ENCODE data around the gene AKAP13. TPM values are rescaled to one million over a fixed set of nuclear protein-coding genes. Genes with fewer than 3 reads are reported as not detected.

AKAP13 gene
- polyA plus RNA-seq, 2 donors, result 27.6 to 35.7 TPM

DNA sequence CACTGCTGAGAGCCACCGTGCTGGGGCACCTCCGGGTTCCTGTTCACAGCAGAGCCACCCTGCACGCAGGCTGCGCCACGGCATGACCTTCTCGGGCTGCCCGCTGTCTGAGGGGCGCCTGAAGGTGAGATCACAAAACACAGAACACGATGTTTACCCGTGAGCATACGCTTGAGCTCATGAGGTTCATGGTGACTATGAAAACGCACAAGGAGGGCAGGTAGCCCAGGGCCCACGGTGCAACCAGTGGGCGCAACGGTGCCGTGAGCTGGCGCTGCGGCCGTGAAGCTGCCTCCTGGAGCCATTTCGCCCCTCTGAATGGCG lies 378.2 kb downstream of the AKAP13 start:
- Histone ChIP-seq H3K4me1 (ENCODE audit: control insufficient read depth in 2 of 2, insufficient read depth in 2 of 2, low read length in 1 of 2) (peaks cover 4 to 7% of the 10 kb centered on the region in 2 donors), H3K4me3 (ENCODE audit: low read depth in 1 of 2, low read length in 2 of 2) (no peak overlapping the region), H3K9me3 (ENCODE audit: control insufficient read depth in 2 of 2, insufficient read depth in 1 of 2, low read depth in 1 of 2, low read length in 1 of 2) (no peaks in the 10 kb centered on the region), H3K27me3 (ENCODE audit: control insufficient read depth in 1 of 2, insufficient read depth in 2 of 2, low read length in 2 of 2) (no peaks in the 10 kb centered on the region), H3K27ac (ENCODE audit: low read depth in 2 of 2, low read length in 1 of 2) (no peak overlapping the region), H3K36me3 (ENCODE audit: control insufficient read depth in 2 of 2, insufficient read depth in 2 of 2, low read length in 1 of 2) (peaks cover 0 to 17% of the 10 kb centered on the region in 2 donors)
- 96 to 98% methylated on average over 21 of the region's 21 CpGs for WGBS, 2 donors

DNA sequence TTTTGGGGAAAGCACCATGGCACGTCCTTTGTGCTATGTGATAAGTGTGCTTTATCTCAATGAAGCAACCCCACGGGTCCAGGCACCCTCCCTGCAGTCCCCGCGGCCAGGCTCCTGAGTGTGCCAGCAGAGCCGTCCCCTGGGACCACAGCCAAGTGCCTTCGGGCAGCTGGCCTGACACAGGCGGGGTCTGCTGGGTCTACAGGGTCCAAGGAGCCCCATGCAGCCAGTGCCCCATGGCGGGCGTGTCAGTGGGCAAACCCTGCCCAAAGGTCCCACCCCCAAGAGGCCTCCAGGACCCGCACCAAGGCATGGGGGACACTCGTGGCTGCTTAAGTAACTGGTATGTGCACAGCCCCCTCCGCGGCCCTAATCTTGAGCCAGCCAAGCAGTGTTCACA lies 379.0 kb downstream of the AKAP13 start:
- peaks cover 6 to 10% of the 10 kb centered on the region in 2 donors for H3K4me1 ChIP-seq (ENCODE audit: control insufficient read depth in 2 of 2, insufficient read depth in 2 of 2, low read length in 1 of 2)
- H3K27me3 ChIP-seq (ENCODE audit: control insufficient read depth in 1 of 2, insufficient read depth in 2 of 2, low read length in 2 of 2), result no peaks in the 10 kb centered on the region
- H3K27ac ChIP-seq (ENCODE audit: low read depth in 2 of 2, low read length in 1 of 2), result no peak overlapping the region
- H3K4me3 ChIP-seq (ENCODE audit: low read depth in 1 of 2, low read length in 2 of 2), result no peak overlapping the region
- WGBS, 2 donors, result 76 to 81% methylated on average over 13 of the region's 13 CpGs
- no peaks in the 10 kb centered on the region for H3K9me3 ChIP-seq (ENCODE audit: control insufficient read depth in 2 of 2, insufficient read depth in 1 of 2, low read depth in 1 of 2, low read length in 1 of 2)
- peaks cover 0 to 22% of the 10 kb centered on the region in 2 donors for H3K36me3 ChIP-seq (ENCODE audit: control insufficient read depth in 2 of 2, insufficient read depth in 2 of 2, low read length in 1 of 2)

DNA sequence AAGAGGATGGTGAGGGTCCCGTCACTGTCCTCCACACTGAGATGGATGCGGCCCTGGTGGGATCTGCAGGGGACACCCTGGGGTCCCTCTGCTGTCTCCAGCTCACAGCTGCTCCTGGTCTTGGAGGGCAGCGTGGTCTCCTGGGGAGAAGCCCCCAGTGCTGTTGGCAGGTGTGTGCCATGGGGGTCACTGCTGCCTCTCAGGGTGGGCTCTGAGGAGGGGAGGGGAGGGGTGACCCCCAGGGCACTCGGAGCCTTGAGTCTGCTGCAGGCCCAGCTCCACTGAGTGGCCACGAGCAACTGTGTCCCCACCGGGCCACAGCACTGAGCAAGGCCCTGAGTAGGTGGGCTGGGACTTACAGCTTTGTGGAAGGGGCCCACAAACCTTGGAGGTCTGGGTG lies 379.6 kb downstream of the AKAP13 start:
- no peaks in the 10 kb centered on the region for H3K9me3 ChIP-seq (ENCODE audit: control insufficient read depth in 2 of 2, insufficient read depth in 1 of 2, low read depth in 1 of 2, low read length in 1 of 2)
- H3K36me3 ChIP-seq (ENCODE audit: control insufficient read depth in 2 of 2, insufficient read depth in 2 of 2, low read length in 1 of 2), result peaks cover 0 to 22% of the 10 kb centered on the region in 2 donors
- no peaks in the 10 kb centered on the region for H3K27me3 ChIP-seq (ENCODE audit: control insufficient read depth in 1 of 2, insufficient read depth in 2 of 2, low read length in 2 of 2)
- WGBS, 2 donors, result 91 to 93% methylated on average over 6 of the region's 6 CpGs
- H3K4me1 ChIP-seq (ENCODE audit: control insufficient read depth in 2 of 2, insufficient read depth in 2 of 2, low read length in 1 of 2), result peaks cover 6 to 10% of the 10 kb centered on the region in 2 donors
- no peak overlapping the region for H3K27ac ChIP-seq (ENCODE audit: low read depth in 2 of 2, low read length in 1 of 2)
- no peak overlapping the region for H3K4me3 ChIP-seq (ENCODE audit: low read depth in 1 of 2, low read length in 2 of 2)

DNA sequence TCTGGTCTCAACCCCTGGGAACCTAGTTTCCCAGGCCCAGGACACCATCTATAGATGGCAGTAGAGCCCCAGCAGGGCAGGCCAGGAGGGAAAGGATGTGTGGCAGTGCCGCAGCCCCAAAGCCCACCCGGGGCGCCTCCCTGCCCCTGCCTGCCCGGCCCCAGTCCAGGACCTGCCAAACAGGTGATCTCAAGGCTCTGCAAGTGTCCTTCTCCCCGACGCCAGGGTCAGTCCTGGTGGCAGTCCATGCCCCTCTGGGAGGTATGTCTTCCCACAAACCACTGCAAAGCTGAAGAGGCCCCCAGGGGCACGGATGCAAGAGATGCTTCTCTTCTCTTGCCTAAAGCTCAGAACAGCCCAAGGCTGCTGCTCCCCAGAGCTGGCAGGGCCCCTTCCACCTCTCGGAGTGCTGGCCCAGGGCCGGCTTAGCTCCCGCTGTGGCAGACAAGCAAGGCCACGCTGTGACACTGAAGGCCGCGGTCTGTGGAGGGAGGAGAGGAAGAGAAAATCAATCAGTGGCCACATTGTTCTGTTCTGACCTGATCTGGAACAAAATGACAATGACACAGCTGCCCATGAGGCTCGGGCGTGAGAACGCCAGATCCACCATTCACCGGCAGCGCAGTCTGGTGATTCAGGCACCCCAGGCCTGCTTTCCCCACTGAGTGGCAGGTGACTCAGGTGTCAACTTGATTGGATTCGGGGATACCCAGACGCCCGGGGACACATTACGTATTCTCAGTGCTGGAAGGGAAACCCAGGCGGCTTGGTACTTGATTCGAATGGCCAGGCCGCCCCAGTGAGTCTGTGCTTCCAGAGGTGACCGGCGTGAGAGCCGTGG lies 380.3 kb downstream of the AKAP13 start:
- 88 to 93% methylated on average over 28 of the region's 28 CpGs for WGBS, 2 donors
- Histone ChIP-seq H3K27me3 (ENCODE audit: control insufficient read depth in 1 of 2, insufficient read depth in 2 of 2, low read length in 2 of 2) (no peaks in the 10 kb centered on the region), H3K36me3 (ENCODE audit: control insufficient read depth in 2 of 2, insufficient read depth in 2 of 2, low read length in 1 of 2) (peaks cover 0 to 22% of the 10 kb centered on the region in 2 donors), H3K4me3 (ENCODE audit: low read depth in 1 of 2, low read length in 2 of 2) (no peak overlapping the region), H3K9me3 (ENCODE audit: control insufficient read depth in 2 of 2, insufficient read depth in 1 of 2, low read depth in 1 of 2, low read length in 1 of 2) (no peaks in the 10 kb centered on the region), H3K4me1 (ENCODE audit: control insufficient read depth in 2 of 2, insufficient read depth in 2 of 2, low read length in 1 of 2) (peaks cover 6 to 10% of the 10 kb centered on the region in 2 donors), H3K27ac (ENCODE audit: low read depth in 2 of 2, low read length in 1 of 2) (no peak overlapping the region)

DNA sequence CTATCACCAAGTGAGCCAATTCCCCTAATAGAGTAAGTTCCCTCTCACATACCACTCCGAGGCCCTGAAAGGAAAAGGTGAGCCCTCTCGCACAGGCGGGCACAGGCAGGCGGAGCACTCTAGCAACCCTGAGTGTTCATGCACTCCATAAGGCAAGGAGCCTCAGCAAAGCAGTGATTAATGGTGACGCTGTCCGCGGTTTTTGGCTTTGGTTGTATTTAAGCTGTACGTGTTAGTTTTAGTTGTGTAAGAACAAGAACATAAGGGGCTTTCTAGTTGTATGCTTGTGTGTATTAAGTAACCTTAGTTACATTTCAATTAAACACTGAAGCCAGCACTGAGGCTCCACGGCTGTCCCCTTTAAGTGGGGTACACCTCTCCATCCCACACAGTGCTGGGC lies 381.2 kb downstream of the AKAP13 start:
- Histone ChIP-seq H3K27me3 (ENCODE audit: control insufficient read depth in 1 of 2, insufficient read depth in 2 of 2, low read length in 2 of 2) (no peaks in the 10 kb centered on the region), H3K4me1 (ENCODE audit: control insufficient read depth in 2 of 2, insufficient read depth in 2 of 2, low read length in 1 of 2) (peaks cover 6 to 10% of the 10 kb centered on the region in 2 donors), H3K9me3 (ENCODE audit: control insufficient read depth in 2 of 2, insufficient read depth in 1 of 2, low read depth in 1 of 2, low read length in 1 of 2) (no peaks in the 10 kb centered on the region), H3K4me3 (ENCODE audit: low read depth in 1 of 2, low read length in 2 of 2) (no peak overlapping the region), H3K27ac (ENCODE audit: low read depth in 2 of 2, low read length in 1 of 2) (peak overlapping the region in 1 of 2 donors; percentile 29), H3K36me3 (ENCODE audit: control insufficient read depth in 2 of 2, insufficient read depth in 2 of 2, low read length in 1 of 2) (peaks cover 0 to 22% of the 10 kb centered on the region in 2 donors)
- 59 to 72% methylated on average over 9 of the region's 9 CpGs for WGBS, 2 donors

DNA sequence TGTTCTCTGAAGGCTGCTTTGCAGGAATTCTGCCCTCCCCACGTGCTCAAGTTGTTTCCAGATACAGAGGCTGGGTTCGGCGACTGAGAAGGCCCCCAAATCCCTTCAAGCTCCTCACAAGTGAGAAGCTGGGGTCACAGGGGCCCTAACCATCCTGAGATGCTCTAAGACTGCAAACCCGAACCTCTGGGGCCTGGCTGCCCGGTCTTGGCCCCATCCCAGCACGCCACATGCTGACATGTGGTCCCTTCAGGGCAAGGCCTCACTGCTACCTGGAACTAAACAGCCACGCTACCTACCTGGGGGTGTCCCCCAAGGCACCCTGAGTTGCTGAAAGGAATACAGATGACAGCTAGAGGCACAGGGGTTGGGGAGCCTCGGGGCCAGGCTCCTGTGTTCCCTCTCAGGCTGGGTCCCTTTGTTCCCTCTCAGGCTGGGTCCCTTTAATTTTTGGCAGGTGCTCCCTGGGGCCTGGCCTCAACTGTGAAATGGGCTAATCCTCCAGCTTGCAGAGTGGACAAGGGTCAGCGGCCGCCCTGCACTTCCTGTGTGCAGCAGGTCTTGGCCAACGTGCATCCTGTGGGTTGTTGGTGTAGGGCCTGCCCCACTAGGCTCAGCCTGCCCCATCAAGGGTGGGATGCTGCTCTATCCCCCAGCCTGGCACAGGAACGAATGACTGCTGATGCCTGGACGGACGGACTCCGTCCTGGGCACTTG lies 381.8 kb downstream of the AKAP13 start:
- WGBS, 2 donors, result 73 to 82% methylated on average over 15 of the region's 15 CpGs
- H3K36me3 ChIP-seq (ENCODE audit: control insufficient read depth in 2 of 2, insufficient read depth in 2 of 2, low read length in 1 of 2), result peaks cover 0 to 22% of the 10 kb centered on the region in 2 donors
- no peak overlapping the region for H3K4me3 ChIP-seq (ENCODE audit: low read depth in 1 of 2, low read length in 2 of 2)
- peaks cover 2 to 11% of the 10 kb centered on the region in 2 donors for H3K4me1 ChIP-seq (ENCODE audit: control insufficient read depth in 2 of 2, insufficient read depth in 2 of 2, low read length in 1 of 2)
- no peaks in the 10 kb centered on the region for H3K9me3 ChIP-seq (ENCODE audit: control insufficient read depth in 2 of 2, insufficient read depth in 1 of 2, low read depth in 1 of 2, low read length in 1 of 2)
- H3K27ac ChIP-seq (ENCODE audit: low read depth in 2 of 2, low read length in 1 of 2), result peak overlapping the region in 1 of 2 donors; percentile 34
- H3K27me3 ChIP-seq (ENCODE audit: control insufficient read depth in 1 of 2, insufficient read depth in 2 of 2, low read length in 2 of 2), result no peaks in the 10 kb centered on the region

DNA sequence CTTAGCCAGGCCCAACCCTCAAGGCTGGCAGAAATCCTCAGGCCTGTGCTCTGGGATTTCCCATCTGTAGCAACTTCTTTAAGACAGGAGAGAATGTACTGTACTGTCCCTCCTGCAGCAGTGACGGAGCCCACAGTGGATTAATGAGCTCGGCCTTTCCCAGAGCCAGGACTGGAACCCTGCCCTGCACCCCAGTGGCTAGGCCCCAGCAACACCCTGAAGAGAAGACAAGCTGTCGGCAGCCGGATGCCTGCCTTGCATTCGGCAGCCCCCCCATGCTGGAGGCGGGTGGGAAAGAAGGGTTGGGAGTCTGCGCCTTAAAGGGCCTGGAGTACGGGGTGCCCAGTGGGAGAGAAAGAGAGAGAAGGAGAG lies 382.3 kb downstream of the AKAP13 start:
- no peaks in the 10 kb centered on the region for H3K9me3 ChIP-seq (ENCODE audit: control insufficient read depth in 2 of 2, insufficient read depth in 1 of 2, low read depth in 1 of 2, low read length in 1 of 2)
- H3K4me3 ChIP-seq (ENCODE audit: low read depth in 1 of 2, low read length in 2 of 2), result no peak overlapping the region
- 79 to 85% methylated on average over 8 of the region's 8 CpGs for WGBS, 2 donors
- H3K4me1 ChIP-seq (ENCODE audit: control insufficient read depth in 2 of 2, insufficient read depth in 2 of 2, low read length in 1 of 2), result peaks cover 2 to 12% of the 10 kb centered on the region in 2 donors
- H3K27ac ChIP-seq (ENCODE audit: low read depth in 2 of 2, low read length in 1 of 2), result peak overlapping the region in 1 of 2 donors; percentile 34
- peaks cover 0 to 22% of the 10 kb centered on the region in 2 donors for H3K36me3 ChIP-seq (ENCODE audit: control insufficient read depth in 2 of 2, insufficient read depth in 2 of 2, low read length in 1 of 2)
- H3K27me3 ChIP-seq (ENCODE audit: control insufficient read depth in 1 of 2, insufficient read depth in 2 of 2, low read length in 2 of 2), result no peaks in the 10 kb centered on the region

DNA sequence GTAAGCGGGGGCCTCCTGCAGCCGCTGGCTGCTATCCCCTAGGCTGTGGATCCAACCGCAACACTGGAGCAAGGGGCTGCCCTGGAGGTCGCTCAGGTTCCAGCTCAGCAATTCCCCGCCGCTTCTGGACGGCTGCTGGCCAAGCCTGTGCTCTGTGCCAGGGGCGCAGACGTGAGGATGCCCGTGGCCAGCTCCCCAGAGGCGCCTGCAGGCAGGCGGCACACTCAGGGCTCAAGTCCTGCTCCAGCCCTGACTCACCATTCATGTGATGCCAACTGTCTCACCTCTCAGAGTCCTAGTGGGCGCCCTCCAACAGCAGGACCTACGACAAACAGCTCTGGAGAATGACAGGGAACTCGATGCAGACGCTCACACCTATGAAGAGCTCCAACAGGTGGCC lies 382.8 kb downstream of the AKAP13 start:
- peaks cover 2 to 12% of the 10 kb centered on the region in 2 donors for H3K4me1 ChIP-seq (ENCODE audit: control insufficient read depth in 2 of 2, insufficient read depth in 2 of 2, low read length in 1 of 2)
- H3K36me3 ChIP-seq (ENCODE audit: control insufficient read depth in 2 of 2, insufficient read depth in 2 of 2, low read length in 1 of 2), result peaks cover 0 to 24% of the 10 kb centered on the region in 2 donors
- WGBS, 2 donors, result 77 to 88% methylated on average over 15 to 16 of the region's 16 CpGs
- no peaks in the 10 kb centered on the region for H3K27me3 ChIP-seq (ENCODE audit: control insufficient read depth in 1 of 2, insufficient read depth in 2 of 2, low read length in 2 of 2)
- H3K4me3 ChIP-seq (ENCODE audit: low read depth in 1 of 2, low read length in 2 of 2), result no peak overlapping the region
- H3K9me3 ChIP-seq (ENCODE audit: control insufficient read depth in 2 of 2, insufficient read depth in 1 of 2, low read depth in 1 of 2, low read length in 1 of 2), result no peaks in the 10 kb centered on the region
- no peak overlapping the region for H3K27ac ChIP-seq (ENCODE audit: low read depth in 2 of 2, low read length in 1 of 2)

DNA sequence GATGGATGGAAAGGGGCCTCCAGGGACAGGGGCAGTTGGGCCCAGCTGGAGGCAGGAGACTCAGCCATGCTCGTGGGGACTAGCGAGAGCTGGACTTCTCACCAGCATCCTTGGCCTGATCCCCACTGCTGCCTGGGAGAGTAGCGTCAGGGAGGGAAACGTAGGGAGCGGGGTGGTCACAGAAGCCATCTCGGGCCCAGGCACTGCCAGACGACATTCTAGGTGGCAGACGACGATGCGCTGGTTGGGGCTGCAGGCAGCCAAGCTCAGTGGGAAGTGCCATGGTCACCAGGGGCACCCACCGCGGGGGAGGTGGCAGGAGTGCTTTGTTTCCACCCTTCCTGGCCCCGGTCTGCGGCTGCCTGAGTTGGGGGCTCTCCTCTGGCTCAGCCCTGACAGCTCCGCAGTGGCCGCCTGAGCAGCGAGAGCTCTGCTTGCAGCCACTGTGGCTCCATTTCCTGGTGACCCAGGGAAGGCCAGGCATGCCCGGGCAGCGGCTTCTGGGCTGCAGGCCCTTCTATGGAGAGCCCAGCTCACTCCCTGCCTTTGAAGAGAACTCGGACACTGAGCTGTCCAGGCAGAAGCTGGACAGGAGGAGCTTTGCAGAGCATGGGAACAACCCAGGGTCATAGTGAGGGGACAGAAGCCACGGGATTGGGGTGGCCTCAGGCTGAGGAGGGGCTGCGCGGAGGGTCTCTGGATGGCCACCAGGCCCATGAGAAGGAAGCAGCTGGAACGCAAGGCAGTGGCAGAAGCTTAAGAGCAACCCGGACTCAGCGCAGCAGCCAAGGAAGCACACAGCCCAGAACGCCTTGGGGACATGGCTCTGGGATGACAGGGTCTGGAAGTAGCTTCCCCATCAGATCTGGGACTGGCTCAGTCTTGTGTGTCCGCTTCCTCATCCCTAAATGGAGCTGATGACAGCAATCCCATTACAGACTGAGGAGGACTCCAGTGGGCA lies 383.6 kb downstream of the AKAP13 start:
- Histone ChIP-seq H3K9me3 (ENCODE audit: control insufficient read depth in 2 of 2, insufficient read depth in 1 of 2, low read depth in 1 of 2, low read length in 1 of 2) (no peaks in the 10 kb centered on the region), H3K27me3 (ENCODE audit: control insufficient read depth in 1 of 2, insufficient read depth in 2 of 2, low read length in 2 of 2) (no peaks in the 10 kb centered on the region), H3K4me3 (ENCODE audit: low read depth in 1 of 2, low read length in 2 of 2) (no peak overlapping the region), H3K27ac (ENCODE audit: low read depth in 2 of 2, low read length in 1 of 2) (no peak overlapping the region), H3K36me3 (ENCODE audit: control insufficient read depth in 2 of 2, insufficient read depth in 2 of 2, low read length in 1 of 2) (peaks cover 0 to 27% of the 10 kb centered on the region in 2 donors), H3K4me1 (ENCODE audit: control insufficient read depth in 2 of 2, insufficient read depth in 2 of 2, low read length in 1 of 2) (peaks cover 2 to 12% of the 10 kb centered on the region in 2 donors)
- WGBS, 2 donors, result 87 to 88% methylated on average over 28 of the region's 28 CpGs

Measured in esophagus (tissue), 2 donors.